ENCODE measurements around the gene WHRN. TPM values are rescaled to one million over a fixed set of nuclear protein-coding genes. Genes with fewer than 3 reads are reported as not detected.

The WHRN gene
- total and polyA plus RNA-seq, 2 donors (not counting 1 experiment from before 2014, with no cell fraction given) = 19.4 to 95.7 TPM

DNA sequence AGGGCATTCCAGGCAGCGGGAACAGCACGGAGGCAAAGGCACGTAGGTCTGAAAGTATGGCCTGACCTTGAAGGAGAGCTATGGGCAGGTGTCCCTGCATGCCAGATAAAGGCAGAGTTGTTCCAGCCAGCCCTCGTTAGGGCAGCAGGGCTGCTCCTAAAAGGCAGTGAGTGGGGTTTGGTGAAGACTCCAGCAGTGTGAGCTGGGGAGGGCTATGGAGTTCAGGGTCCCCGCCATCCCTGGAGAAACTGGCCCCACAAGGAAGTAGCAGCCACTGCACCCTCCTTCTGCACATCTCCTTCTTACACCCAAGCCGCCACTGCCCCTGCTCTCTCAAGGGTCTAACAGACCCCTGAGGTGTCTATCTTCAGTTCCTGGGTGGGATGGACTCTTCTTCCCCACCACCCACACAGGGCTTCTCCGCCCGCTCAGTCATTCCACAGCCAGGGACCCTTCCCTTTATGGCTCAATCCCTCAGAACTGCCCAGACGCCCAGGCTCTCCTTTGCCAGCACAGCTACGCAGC lies 118.8 kb downstream of the WHRN start:
- Histone ChIP-seq H3K4me1 (ENCODE audit: control insufficient read depth in 2 of 2, insufficient read depth in 2 of 2, low read length in 2 of 2) (peaks cover 74 to 84% of the 10 kb centered on the region in 2 donors), H3K36me3 (replicated peaks in 1 of 2; ENCODE audit: control extremely low read depth in 1 of 2, control insufficient read depth in 1 of 2, extremely low read depth in 1 of 2, insufficient read depth in 2 of 2, low read length in 1 of 2) (peaks cover 0 to 53% of the 10 kb centered on the region in 2 experiments), H4K20me1 (ENCODE audit: control insufficient read depth, insufficient read depth, low read length, poor library complexity, severe bottlenecking) (peaks cover 81% of the 10 kb centered on the region), H3K9ac (ENCODE audit: low read length) (peak overlapping the region; percentile 77), H3K27me3 (replicated peaks in 1 of 4; ENCODE audit: control extremely low read depth in 1 of 4, control insufficient read depth in 3 of 4, insufficient read depth in 4 of 4, low read length in 3 of 4) (no peaks in the 10 kb centered on the region), H3K4me2 (replicated peaks; ENCODE audit: low read depth, low read length, poor library complexity, severe bottlenecking) (peak overlapping the region; percentile 87), H3K4me3 (ENCODE audit: control extremely low read depth in 1 of 5, extremely low read depth in 1 of 5, insufficient read depth in 1 of 5, low read depth in 2 of 5, low read length in 4 of 5) (peak overlapping the region; percentile 75 to 96 (median 89)), H3K27ac (ENCODE audit: low read length in 2 of 2) (peak overlapping the region; percentile 87 to 93), H3K79me2 (ENCODE audit: control insufficient read depth, insufficient read depth, low read length) (peaks cover 100% of the 10 kb centered on the region), H2AFZ (ENCODE audit: insufficient read depth, low read depth, low read length, poor library complexity, severe bottlenecking) (no peak overlapping the region), H3K9me3 (ENCODE audit: control extremely low read depth in 1 of 3, control insufficient read depth in 2 of 3, insufficient read depth in 1 of 3, low read length in 2 of 3) (no peaks in the 10 kb centered on the region)
- Mint-ChIP-seq H3K9me3 (ENCODE audit: insufficient read depth) (no peaks in the 10 kb centered on the region), H3K27me3 (no peaks in the 10 kb centered on the region), H3K4me3 (peak overlapping the region; percentile 97), H3K27ac (peak overlapping the region; percentile 93), H3K4me1 (peaks cover 86% of the 10 kb centered on the region)
- ChIA-PET POLR2A (interaction anchor here (0.7 to 9.2 kb wide), 7 partner anchors 11 to 201 kb away, joined by 3 to 135 read pairs (median 8); partner anchors contain the start of gene ATP6V1G1), CTCF (interaction anchor here (0.6 to 6.4 kb wide), 19 partner anchors 9 to 628 kb away, joined by 3 to 85 read pairs (median 7); partner anchors contain the start of gene ATP6V1G1)
- WGBS (ENCODE audit: insufficient coverage) = 1% methylated on average over 9 of the region's 10 CpGs
- ATAC-seq (ENCODE audit: low read depth) = no peak
- intact Hi-C loops (cut with micrococcal nuclease) = no loop called here
- TF ChIP-seq, protein P1, sequence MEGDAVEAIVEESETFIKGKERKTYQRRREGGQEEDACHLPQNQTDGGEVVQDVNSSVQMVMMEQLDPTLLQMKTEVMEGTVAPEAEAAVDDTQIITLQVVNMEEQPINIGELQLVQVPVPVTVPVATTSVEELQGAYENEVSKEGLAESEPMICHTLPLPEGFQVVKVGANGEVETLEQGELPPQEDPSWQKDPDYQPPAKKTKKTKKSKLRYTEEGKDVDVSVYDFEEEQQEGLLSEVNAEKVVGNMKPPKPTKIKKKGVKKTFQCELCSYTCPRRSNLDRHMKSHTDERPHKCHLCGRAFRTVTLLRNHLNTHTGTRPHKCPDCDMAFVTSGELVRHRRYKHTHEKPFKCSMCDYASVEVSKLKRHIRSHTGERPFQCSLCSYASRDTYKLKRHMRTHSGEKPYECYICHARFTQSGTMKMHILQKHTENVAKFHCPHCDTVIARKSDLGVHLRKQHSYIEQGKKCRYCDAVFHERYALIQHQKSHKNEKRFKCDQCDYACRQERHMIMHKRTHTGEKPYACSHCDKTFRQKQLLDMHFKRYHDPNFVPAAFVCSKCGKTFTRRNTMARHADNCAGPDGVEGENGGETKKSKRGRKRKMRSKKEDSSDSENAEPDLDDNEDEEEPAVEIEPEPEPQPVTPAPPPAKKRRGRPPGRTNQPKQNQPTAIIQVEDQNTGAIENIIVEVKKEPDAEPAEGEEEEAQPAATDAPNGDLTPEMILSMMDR (IDR thresholded peaks at IDR 0.05) = no peak
- TF ChIP-seq EZH2 (IDR thresholded peaks at IDR 0.05; ENCODE audit: borderline replicate concordance, insufficient read depth, low read depth, low read length, poor library complexity, severe bottlenecking) = no peak
- peak; percentile 43 for DNase-seq
